HG03060 (cell line): ENCODE data around the gene MED20.
A peak's percentile ranks its signal among the peaks of the same experiment; 100 is the strongest.

Source experiments
- ATAC-seq: cut with Tn5 transposase; IDR thresholded peaks from one replicate; pipeline ENCODE4 v1.9.1; 2021; ENCODE audit warnings: low read depth, moderate number of reproducible peaks; ENCODE audit not compliant: unreplicated experiment

Gene MED20

DNA sequence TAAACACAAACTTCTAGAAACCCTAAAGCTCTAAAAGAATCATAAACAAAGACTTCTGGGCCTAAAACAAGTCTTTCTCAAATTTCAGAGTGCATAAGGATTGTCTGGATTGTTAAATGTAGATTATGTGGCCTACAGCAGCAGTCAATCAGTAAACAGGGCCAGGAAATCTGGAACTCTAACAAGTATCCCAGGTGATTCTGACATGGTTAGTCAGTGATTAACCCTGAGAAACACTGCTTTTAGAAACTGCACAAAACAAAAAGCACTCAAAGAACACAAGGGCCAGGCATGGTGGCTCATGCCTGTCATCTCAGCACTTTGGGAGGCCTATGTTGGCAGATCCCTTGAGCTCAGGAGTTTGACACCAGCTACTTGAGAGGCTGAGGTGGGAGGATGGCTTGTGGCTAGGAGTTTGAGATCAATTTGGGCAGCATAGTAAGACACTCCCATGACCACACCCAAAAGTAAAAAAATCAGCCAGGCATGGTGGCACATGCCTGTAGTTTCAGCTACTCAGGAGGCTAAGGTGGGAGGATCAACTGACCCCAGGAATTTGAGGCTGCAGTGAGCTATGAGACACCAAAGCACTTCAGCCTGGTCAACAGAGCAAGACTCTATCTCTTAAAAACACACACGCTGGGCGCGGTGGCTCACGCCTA, 5.9 kb downstream of the MED20 start:
- ATAC-seq = no peak

DNA sequence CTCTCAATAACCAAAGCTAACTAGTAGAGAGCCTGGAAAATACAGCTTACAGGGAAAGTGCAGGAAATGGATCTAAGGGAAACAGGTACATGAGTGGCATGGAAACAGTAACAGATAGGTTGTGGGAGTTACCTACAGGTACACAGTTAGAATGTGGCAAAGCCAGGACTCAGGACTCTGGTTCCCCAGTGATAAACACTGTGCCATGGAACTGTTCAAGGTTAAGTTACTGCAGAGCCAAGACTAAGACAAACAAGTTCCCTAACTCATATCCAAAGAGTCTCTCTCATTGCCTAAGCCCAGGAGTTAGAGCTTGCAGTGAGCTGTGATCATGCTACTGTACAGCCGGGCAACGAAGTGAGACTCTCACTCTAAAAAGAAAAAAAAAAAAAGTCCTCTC, 6.6 kb downstream of the MED20 start:
- ATAC-seq = no peak

GRCh38 chr6:41909727-41910126, 11.2 kb downstream of the MED20 start:
- ATAC-seq = no peak

DNA sequence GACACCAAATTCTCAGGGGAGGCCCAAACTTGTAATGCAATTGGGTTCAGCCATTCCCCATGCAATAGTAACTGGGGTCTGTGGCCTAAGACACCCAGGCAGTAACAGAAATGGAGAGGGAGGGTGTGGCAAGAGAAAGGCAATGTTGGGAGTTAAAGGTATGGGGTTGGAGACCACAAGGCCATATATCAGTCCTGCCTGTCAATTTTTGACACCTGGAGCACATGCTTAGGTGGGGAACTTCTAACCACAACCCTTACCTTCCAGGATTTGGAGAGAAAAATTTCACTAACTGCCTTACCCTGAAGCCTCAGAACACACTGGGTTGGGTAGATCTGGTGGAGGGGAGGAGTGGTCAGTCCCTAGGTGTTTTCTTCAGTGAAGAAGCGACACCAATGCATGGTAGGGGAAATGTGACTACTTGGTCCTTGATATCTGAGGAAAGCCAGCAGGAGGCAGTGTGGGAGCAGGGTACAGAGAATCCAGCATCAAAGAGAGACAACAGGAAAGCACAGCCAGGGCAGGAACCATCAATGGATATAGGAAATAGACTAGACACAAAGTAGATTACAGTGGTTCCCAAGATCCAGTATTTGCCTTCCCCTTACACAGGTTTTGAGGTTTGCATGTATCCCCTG, 18.9 kb downstream of the MED20 start:
- ATAC-seq = no peak

DNA sequence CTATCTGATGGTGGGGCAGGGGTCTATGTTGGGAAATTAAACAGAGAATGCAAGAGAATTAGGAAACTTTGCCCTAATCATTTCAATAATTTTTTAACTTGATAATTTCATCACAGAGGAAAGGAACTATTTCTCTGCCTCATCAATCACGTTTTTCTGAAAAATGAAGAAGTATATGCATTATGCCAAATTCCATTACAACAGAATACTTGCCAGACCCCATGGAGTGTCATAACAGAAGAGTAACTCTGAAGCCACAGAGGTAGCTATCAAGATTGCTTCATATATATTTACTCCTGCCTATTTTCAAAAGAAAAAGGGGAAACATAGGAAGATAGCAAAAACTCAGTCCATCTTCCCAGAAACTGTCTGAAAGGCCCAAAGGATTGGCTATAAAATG, 20.1 kb downstream of the MED20 start:
- ATAC-seq = no peak

DNA sequence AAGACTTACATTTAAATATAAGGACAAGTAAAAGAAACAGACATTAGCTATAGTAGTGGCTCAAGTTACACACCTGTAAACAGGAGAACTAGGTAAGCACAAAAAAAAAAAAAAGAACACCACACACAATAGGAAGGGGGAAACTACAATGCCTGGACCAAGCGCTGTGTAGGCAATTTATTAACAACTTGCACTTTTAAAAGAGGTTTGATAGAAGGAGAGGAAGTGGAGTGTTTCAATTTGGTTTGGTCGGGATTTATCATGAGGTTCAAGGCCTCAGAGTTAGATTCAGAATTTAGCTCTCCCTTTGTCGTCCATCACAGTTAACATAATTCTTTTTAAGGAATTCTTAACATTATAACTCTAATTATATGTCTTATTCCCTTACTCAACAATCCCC, 24.7 kb downstream of the MED20 start:
- ATAC-seq = no peak

GRCh38 chr6:41895300-41896233, 25.4 kb downstream of the MED20 start, which contains the start of gene USP49:
Gene USP49, minus strand, starts transcription at chr6:41895375. Its CDS starts 88,392 bp downstream, at chr6:41806983.
- ATAC-seq = peak; percentile 60

DNA sequence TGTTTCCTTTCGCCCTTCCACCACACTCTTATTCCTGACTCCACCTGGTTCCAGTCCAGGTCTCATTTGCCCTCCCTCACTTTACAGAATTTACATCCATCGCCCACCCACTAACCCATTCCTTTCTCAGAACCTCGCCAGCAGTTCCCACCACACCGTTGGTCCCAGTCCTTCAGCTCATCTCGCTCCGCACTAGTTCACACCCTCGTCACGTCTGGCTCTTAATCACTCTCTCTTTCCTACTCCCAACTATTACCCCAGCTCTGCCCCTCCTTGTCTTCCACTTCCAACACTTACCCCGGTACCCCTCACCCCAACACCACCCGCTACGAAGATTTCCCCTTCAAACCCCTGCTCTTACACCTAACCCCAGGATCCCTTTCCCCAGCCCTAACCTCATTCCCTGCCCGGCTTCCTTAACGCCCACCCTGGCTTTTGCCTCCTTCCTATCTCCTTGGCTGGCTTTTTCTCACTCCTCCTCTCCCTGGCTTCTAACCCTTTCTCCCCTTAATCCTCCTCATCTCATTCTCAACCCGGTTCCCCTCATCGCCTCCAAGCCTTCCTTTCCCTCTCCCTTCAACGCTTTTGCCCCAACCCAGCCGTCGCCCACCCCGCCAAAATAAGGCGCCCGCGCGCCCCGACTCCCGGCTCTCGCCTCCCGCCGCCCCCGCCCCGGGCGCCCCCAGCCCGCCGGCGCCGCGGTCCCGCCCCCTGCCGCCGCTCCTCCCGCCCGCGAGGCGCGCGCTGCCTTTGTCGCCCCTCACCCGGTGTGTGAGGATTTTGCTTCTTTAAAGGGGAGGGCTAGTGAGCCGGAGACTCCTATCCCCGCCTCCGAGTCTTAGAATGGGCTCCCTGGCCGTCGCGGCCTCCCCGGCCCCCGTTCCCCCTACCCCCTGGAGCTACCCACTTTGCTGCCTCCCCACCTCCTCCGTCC, 26.3 kb downstream of the MED20 start:
- ATAC-seq = peak; percentile 8

DNA sequence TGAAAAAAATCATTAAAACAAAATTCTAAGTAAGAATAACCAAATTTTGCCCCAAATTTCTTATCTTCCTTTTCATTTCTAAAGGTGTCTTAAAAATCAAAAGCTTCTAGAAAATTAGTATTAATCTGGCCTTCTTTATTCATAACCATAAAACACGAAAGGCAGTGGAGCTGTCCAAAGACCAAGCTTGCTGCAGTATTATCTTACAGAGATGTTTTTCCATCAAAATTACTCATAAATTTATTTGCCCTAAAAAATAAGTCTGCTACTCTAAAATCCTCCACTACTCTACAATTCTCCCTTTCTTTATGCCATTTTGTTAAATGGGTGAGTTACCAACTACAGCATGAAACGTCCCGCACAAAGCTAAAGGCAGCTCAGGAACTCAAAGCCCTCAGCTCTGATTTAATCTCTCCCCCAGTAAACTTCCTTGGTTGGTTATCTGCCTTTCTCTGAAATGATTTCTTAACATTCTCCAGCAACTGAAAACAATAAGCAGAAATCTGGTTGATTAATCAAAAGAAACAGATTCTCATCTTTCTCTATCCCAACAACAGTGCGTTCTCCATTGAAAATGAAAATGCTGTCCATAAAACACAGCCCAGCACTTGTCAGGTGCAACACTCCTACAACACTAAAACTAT, 27.9 kb downstream of the MED20 start:
- ATAC-seq = no peak

- no peak for ATAC-seq
Observed at GRCh38 chr6:41887331-41887751, 33.6 kb downstream of the MED20 start.

DNA sequence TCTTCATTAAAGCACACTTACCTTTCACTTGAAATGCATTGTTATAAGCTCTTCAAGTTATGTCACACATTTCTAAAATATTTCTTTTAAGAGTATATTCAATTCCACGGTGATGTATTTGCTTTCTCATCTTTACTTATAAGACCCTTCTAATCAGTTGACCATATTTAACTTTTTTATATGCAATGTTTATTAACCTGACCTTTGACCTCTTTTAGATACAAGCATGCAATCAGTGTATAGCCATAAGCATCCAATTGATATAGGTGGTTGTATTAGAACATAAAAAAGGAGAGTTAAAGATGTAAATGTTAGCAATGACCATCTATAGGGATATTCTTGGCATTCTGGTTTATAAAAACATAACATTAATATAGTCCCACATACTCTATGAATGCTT, 35.0 kb downstream of the MED20 start:
- no peak for ATAC-seq

- no peak for ATAC-seq
Observed at GRCh38 chr6:41884957-41885356, 36.0 kb downstream of the MED20 start.

- no peak for ATAC-seq
Observed at GRCh38 chr6:41881506-41881905, 39.4 kb downstream of the MED20 start.

DNA sequence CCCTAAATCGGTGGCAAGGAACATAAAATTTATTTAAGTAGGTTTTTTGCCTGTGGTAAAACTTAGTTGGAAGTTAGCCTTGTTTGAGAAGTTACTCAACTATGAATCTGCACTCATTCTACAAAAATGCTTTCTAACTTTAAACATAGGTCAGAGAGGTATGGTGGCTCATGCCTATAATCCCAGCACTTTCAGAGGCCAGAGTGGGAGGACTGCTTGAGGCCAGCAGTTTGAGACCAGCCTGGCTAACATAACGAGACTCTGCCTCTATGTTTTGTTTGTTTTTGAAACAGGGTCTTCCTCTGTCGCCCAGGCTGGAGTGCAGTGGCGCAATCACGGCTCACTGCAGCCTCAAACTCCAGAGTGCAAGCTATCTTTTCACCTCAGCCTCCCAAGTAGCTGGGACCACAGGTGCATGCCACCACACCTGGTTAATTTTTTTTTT, 42.0 kb downstream of the MED20 start:
- no peak for ATAC-seq

DNA sequence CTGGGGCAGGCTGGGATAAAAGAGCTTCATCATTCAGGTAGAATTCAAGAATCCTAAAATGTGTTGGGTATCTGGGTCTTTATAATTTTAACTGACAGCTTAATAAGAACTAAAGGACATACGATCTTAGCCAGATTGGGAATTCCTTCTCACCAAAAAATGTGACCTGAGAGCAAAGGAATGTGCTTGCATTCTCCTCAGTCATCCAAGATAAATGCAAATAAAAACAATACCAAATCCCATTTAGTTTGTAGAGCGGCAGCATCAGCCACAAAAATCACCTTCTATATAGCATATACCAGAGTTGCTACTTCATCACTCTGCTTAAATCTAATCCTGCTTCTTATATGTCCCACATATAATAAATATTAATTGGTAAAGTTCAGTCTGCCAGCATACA, 42.7 kb downstream of the MED20 start:
- ATAC-seq = no peak

GRCh38 chr6:41877051-41877680, 43.8 kb downstream of the MED20 start:
- no peak for ATAC-seq

DNA sequence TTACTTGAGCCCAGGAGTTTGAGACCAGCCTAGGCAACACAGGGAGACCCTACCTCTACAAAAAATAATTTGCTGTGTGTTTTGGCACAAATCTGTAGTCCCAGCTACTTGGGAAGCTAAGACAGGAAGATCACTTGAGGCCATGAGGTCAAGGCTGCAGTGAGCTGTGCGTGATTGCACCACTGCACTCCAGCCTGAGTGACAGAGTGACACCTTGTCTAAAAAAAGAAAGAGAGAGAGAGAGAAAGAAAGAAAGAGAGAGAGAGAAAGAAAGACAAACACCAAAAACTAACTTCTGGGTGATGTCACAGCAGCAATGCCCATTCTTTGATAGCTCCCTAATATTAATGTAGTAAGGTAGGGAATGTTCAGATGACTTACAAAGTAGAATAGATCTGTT, 46.2 kb downstream of the MED20 start:
- ATAC-seq = no peak

DNA sequence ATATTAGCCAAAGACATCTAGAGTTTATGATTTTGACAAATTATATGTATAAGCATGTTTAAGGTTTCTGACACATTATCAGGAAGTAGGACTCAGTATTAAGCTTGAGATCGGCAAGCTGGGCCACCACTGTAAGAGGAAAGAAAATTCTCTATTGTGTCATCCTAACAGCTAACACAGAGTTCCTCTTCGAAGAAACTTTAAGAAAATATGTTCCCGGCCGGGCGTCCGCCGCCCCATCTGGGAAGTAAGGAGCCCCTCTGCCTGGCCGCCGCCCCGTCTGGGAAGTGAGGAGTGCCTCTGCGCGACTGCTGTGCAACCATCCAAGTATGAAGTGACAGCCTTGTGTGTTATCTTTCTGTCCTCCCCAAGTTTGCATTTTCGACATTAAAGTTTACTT, 48.8 kb downstream of the MED20 start:
- ATAC-seq = no peak

- no peak for ATAC-seq
Observed at GRCh38 chr6:41871691-41872090, 49.2 kb downstream of the MED20 start.
